Liver (tissue), 3 donors: ENCODE measurements around the gene PDRG1.

ENCODE experiments used
- ATF3 ChIP-seq: IDR thresholded peaks from 2 replicates; pipeline ENCODE4 v1.6.1; 2016; ENCODE audit warnings: antibody characterized with exemption
- CTCF ChIP-seq: fragments of 150-350 bp; IDR thresholded peaks from 2 replicates; pipeline ENCODE4 v1.5.1; 2017; ENCODE audit warnings: improper control_type of control experiment, low read depth, low read length; ENCODE audit not compliant: missing input control
- EGR1 ChIP-seq, 2 donors: IDR thresholded peaks; 2 replicates each; pipeline ENCODE4 v1.6.1; 2016 to 2018; ENCODE audit warnings: antibody characterized with exemption in 2 of 2, low read depth in 2 of 2
- FOXA1 ChIP-seq: IDR thresholded peaks from 2 replicates; pipeline ENCODE4 v1.6.1; 2016; ENCODE audit warnings: antibody characterized with exemption
- GABPA ChIP-seq, 2 donors: IDR thresholded peaks in 1 of 2; conservative IDR thresholded peaks in 1 of 2; 2 replicates each; pipeline ENCODE4 v1.6.1; 2016; ENCODE audit warnings: antibody characterized with exemption in 2 of 2, mild to moderate bottlenecking in 1 of 2, moderate library complexity in 1 of 2
- HNF4A ChIP-seq, 2 donors: conservative IDR thresholded peaks; 2 replicates each; pipeline ENCODE4 v1.6.1; 2016; ENCODE audit warnings: antibody characterized with exemption in 2 of 2, mild to moderate bottlenecking in 2 of 2
- JUND ChIP-seq, 2 donors: IDR thresholded peaks; 2 replicates each; pipeline ENCODE4 v1.6.1; 2016; ENCODE audit warnings: antibody characterized with exemption in 2 of 2
- MAX ChIP-seq: IDR thresholded peaks from 2 replicates; pipeline ENCODE4 v1.6.1; 2016; ENCODE audit warnings: antibody characterized with exemption
- RAD21 ChIP-seq, 2 donors: IDR thresholded peaks; 2 replicates each; pipeline ENCODE4 v1.6.1; 2016; ENCODE audit warnings: antibody characterized with exemption in 2 of 2, mild to moderate bottlenecking in 2 of 2
- REST ChIP-seq: IDR thresholded peaks from 2 replicates; pipeline ENCODE4 v1.6.1; 2016; ENCODE audit warnings: antibody characterized with exemption, mild to moderate bottlenecking
- SP1 ChIP-seq: IDR thresholded peaks from 2 replicates; pipeline ENCODE4 v1.6.1; 2018; ENCODE audit warnings: antibody characterized with exemption, mild to moderate bottlenecking
- TAF1 ChIP-seq: conservative IDR thresholded peaks from 2 replicates; pipeline ENCODE4 v1.6.1; 2016; ENCODE audit warnings: antibody characterized with exemption, mild to moderate bottlenecking
- YY1 ChIP-seq: IDR thresholded peaks from 2 replicates; pipeline ENCODE4 v1.6.1; 2016; ENCODE audit warnings: antibody characterized with exemption, mild to moderate bottlenecking
- ZBTB33 ChIP-seq: IDR thresholded peaks from 2 replicates; pipeline ENCODE4 v1.6.1; 2016; ENCODE audit warnings: antibody characterized with exemption
- donor health status: healthy.
- donor health status: healthy.

GRCh38 chr20:31987744-31988143 is 35.9 kb upstream of the PDRG1 start:
- TF ChIP-seq REST (no peak), CTCF (no peak), FOXA1 (no peak), RAD21 (IDR thresholded peaks at IDR 0.05) (no peak), EGR1 (IDR thresholded peaks at IDR 0.05; ENCODE audit: low read depth in 2 of 2) (no peak), TAF1 (no peak), ZBTB33 (no peak), JUND (IDR thresholded peaks at IDR 0.05) (no peak), YY1 (no peak), HNF4A (conservative IDR thresholded peaks at IDR 0.05) (peak; percentile 91 to 98), MAX (no peak), GABPA (IDR thresholded peaks at IDR 0.05 in 1 of 2, conservative IDR thresholded peaks at IDR 0.05 in 1 of 2) (no peak), SP1 (no peak), ATF3 (no peak)
